ENCODE data around the gene VWA2.

VWA2 gene

GRCh38 chr10:114258274-114258840 is 19.3 kb downstream of the VWA2 start:
- Histone ChIP-seq H3K27ac (no peak overlapping the region), H3K27me3 (no peaks in the 10 kb centered on the region), H3K36me3 (no peaks in the 10 kb centered on the region), H3K4me1 (peaks cover 0 to 9% (median 4%) of the 10 kb centered on the region in 4 donors), H3K4me3 (no peak overlapping the region), H3K9me3 (no peaks in the 10 kb centered on the region)
- intact Hi-C loops (cut with DNase I; ENCODE audit: low total_unique reads) = no loop called here
- TF ChIP-seq CTCF (IDR thresholded peaks at IDR 0.05) = no peak
- no peak for DNase-seq

GRCh38 chr10:114259824-114260223 is 20.8 kb downstream of the VWA2 start:
- intact Hi-C loops (cut with DNase I; ENCODE audit: low total_unique reads) = no loop called here
- TF ChIP-seq CTCF (IDR thresholded peaks at IDR 0.05) = no peak
- H3K27ac ChIP-seq = no peak overlapping the region

GRCh38 chr10:114260366-114260765 is 21.3 kb downstream of the VWA2 start:
- no peaks in the 10 kb centered on the region for H3K36me3 ChIP-seq
- no peak for DNase-seq
- no peak for TF ChIP-seq CTCF (IDR thresholded peaks at IDR 0.05)
- H3K4me1 ChIP-seq = peaks cover 0 to 9% (median 4%) of the 10 kb centered on the region in 4 donors
- H3K27ac ChIP-seq = no peak overlapping the region
- intact Hi-C loops (cut with DNase I; ENCODE audit: low total_unique reads) = no loop called here
- no peaks in the 10 kb centered on the region for H3K27me3 ChIP-seq
- no peak overlapping the region for H3K4me3 ChIP-seq
- no peaks in the 10 kb centered on the region for H3K9me3 ChIP-seq

More at GRCh38 chr10:114259824-114260223, 20.8 kb downstream of the VWA2 start:
- DNase-seq = peak in 1 of 2 donors; percentile 52
- Histone ChIP-seq H3K4me1 (peaks cover 0 to 9% (median 4%) of the 10 kb centered on the region in 4 donors), H3K27me3 (no peaks in the 10 kb centered on the region), H3K9me3 (no peaks in the 10 kb centered on the region), H3K4me3 (no peak overlapping the region), H3K36me3 (no peaks in the 10 kb centered on the region)

GRCh38 chr10:114261076-114261475 is 22.0 kb downstream of the VWA2 start:
- H3K27ac ChIP-seq = no peak overlapping the region
- H3K36me3 ChIP-seq = no peaks in the 10 kb centered on the region
- intact Hi-C loops (cut with DNase I; ENCODE audit: low total_unique reads) = no loop called here
- H3K4me3 ChIP-seq = no peak overlapping the region
- peaks cover 0 to 9% (median 4%) of the 10 kb centered on the region in 4 donors for H3K4me1 ChIP-seq
- H3K27me3 ChIP-seq = no peaks in the 10 kb centered on the region
- no peak for DNase-seq
- no peak for TF ChIP-seq CTCF (IDR thresholded peaks at IDR 0.05)
- H3K9me3 ChIP-seq = no peaks in the 10 kb centered on the region

GRCh38 chr10:114262496-114262895 is 23.4 kb downstream of the VWA2 start:
- Histone ChIP-seq H3K27ac (no peak overlapping the region), H3K27me3 (no peaks in the 10 kb centered on the region), H3K36me3 (no peaks in the 10 kb centered on the region), H3K9me3 (no peaks in the 10 kb centered on the region), H3K4me1 (peaks cover 0 to 9% (median 4%) of the 10 kb centered on the region in 4 donors), H3K4me3 (no peak overlapping the region)
- DNase-seq = no peak
- intact Hi-C loops (cut with DNase I; ENCODE audit: low total_unique reads) = no loop called here
- no peak for TF ChIP-seq CTCF (IDR thresholded peaks at IDR 0.05)
